Upper lobe of right lung (tissue), 1 donor: ENCODE measurements around the gene ANTKMT. TPM values are rescaled to one million over a fixed set of nuclear protein-coding genes. Genes with fewer than 3 reads are reported as not detected.
"Not testable (repeated sequence)": the region's sequence is repeated elsewhere in the genome, so short reads cannot be mapped to it uniquely, and the experiment has no call there.

Experiments
- ATAC-seq: fragments of 200-7000 bp; cut with Tn5 transposase; one replicate; pipeline ENCODE4 v1.9.1; 2020; ENCODE audit warnings: mild to moderate bottlenecking, moderate library complexity
- DNase-seq: peaks from one replicate; pipeline ENCODE4 v3.0.0-alpha.2; 2020
- H3K27ac ChIP-seq: fragments of 200-600 bp; one replicate; pipeline ENCODE4 v1.8.0; 2022
- H3K27me3 ChIP-seq: fragments of 200-600 bp; one replicate; pipeline ENCODE4 v1.8.0; 2022; ENCODE audit warnings: mild to moderate bottlenecking
- H3K36me3 ChIP-seq: fragments of 200-600 bp; one replicate; pipeline ENCODE4 v1.8.0; 2022
- H3K4me1 ChIP-seq: fragments of 200-600 bp; one replicate; pipeline ENCODE4 v1.8.0; 2022
- H3K4me3 ChIP-seq: fragments of 200-600 bp; one replicate; pipeline ENCODE4 v1.8.0; 2022; ENCODE audit warnings: mild to moderate bottlenecking
- H3K9me3 ChIP-seq: fragments of 200-600 bp; one replicate; pipeline ENCODE4 v1.8.0; 2022
- intact Hi-C: fragments of 100-400 bp; cut with DNase I; formaldehyde crosslinking; loops from one replicate; pipeline ENCODE4 v1.11.0; 2022
- total RNA-seq: library from RNA; stranded (reverse); fragmentation: NEBNext Ultra II Directional; extraction: Animal tissue kit (Norgen Biotek cat#: 25700); gene quantifications from one replicate; pipeline ENCODE4 v1.2.1, GENCODE V29; 2021
- TF ChIP-seq, protein P1 (sequence below): fragments of 200-600 bp; IDR thresholded peaks from one replicate; pipeline ENCODE4 v1.8.0; 2022; ENCODE audit warnings: antibody characterized with exemption
- donor health status: DM: no; HTN: yes; CAD: no; lungs with severe emphysema.

Gene ANTKMT
- total RNA-seq, 1 donor from 2014 or later = 30.5 TPM

DNA sequence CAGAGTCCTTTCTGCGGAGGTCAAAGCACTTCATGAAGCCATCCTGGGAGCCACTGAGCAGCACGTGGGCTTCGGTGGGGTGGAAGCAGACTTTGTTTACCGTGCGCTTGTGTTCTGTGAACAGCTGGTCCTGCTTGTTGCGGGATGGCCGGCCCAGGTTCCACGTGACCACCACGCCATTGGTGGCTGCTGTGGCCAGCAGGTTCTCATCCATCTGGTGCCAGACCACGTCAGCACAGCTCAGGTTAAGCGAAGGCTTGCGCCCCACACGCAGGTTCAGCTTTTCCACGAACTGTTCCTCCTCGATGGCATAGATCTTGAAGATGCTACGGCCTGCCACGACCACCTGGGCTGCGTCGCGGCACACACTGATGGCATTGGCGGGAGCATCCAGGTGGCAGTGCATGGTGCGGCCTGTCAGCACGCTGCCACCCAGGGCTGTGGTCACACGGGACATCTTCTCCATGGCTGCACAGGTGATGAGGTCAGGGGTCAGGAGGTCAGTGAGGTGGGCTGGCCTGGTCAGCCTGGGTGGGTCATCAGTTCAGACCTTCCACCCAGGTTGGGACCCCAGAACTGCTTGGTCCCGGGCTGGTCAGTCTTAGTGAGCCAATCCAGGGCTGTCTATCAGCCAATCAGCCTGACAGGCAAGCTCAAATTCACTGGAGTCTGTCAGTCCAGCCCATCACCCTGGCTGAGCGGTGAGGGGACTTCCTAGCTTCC lies 31.6 kb upstream of the ANTKMT start:
- Histone ChIP-seq H3K27me3 (peaks cover 21% of the 10 kb centered on the region), H3K4me1 (peaks cover 35% of the 10 kb centered on the region)
- no peak for DNase-seq

DNA sequence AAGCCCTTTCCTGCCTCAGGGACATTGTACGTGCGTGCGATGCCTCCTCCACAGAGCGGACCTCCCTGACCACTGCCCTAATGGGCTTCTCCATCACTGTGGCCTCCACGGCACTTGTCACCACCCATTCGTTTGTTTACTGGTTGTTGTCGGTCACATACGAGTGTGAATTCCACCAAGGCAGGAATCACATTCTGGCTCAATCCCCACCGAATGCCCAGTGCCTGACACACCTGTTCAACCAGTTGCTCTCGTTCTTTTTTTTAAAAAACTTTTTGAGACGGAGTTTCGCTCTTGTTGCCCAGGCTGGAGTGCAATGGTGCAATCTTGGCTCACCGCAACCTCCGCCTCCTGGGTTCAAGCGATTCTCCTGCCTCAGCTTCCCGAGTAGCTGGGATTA lies 29.7 kb upstream of the ANTKMT start:
- Histone ChIP-seq H3K4me1 (peaks cover 25% of the 10 kb centered on the region), H3K27me3 (peaks cover 38% of the 10 kb centered on the region)
- DNase-seq, H3K4me3 ChIP-seq, H3K9me3 ChIP-seq, intact Hi-C loops, H3K36me3 ChIP-seq, ATAC-seq, H3K27ac ChIP-seq: not testable (repeated sequence)

More for the DNA sequence above, 31.6 kb upstream of the ANTKMT start:
- TF ChIP-seq, protein P1, sequence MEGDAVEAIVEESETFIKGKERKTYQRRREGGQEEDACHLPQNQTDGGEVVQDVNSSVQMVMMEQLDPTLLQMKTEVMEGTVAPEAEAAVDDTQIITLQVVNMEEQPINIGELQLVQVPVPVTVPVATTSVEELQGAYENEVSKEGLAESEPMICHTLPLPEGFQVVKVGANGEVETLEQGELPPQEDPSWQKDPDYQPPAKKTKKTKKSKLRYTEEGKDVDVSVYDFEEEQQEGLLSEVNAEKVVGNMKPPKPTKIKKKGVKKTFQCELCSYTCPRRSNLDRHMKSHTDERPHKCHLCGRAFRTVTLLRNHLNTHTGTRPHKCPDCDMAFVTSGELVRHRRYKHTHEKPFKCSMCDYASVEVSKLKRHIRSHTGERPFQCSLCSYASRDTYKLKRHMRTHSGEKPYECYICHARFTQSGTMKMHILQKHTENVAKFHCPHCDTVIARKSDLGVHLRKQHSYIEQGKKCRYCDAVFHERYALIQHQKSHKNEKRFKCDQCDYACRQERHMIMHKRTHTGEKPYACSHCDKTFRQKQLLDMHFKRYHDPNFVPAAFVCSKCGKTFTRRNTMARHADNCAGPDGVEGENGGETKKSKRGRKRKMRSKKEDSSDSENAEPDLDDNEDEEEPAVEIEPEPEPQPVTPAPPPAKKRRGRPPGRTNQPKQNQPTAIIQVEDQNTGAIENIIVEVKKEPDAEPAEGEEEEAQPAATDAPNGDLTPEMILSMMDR = no peak
- ATAC-seq = no peak
- intact Hi-C loops = no loop called here
- peak overlapping the region; percentile 99 for H3K4me3 ChIP-seq
- no peaks in the 10 kb centered on the region for H3K9me3 ChIP-seq
- no peaks in the 10 kb centered on the region for H3K36me3 ChIP-seq
- H3K27ac ChIP-seq = peak overlapping the region; percentile 91

DNA sequence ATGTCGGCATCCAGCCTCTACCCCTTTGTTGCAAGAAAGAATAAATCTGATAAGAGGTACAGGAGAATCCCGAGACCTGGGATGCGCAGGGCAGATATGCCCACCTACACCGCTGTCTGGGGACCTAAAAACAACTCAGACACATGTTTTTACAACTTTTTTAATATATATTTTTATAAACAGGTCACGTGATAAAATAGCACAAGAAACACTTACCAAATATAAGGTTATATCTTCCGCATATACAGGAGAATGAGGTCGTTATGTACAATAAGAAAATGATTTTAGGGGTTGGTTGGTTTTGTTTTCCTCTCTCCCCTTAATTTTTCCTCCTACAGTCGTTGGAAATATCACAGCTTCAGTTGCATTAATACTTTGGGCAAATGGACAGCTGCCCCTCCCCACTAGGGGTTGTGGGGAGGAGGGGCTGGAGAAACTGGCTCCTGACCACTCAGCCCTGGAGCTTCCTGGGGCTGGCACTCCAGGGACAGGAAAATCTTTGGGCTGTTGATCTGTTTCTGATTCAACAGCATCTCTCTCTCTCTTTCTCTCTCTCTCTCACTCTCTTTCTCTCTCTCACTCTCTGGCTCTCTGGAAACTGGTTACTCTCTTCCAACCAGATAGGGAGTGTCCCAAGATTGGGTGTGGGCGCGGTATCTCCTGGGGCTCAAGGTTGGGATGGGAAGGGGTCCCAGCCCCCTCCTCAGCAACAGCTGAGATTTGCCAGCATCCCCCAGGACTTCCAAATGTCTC lies 28.4 kb upstream of the ANTKMT start:
- intact Hi-C loops = no loop called here
- H3K4me3 ChIP-seq = no peak overlapping the region
- ATAC-seq (no peak), DNase-seq (no peak)
- no peaks in the 10 kb centered on the region for H3K9me3 ChIP-seq
- no peak overlapping the region for H3K27ac ChIP-seq
- H3K36me3 ChIP-seq = no peaks in the 10 kb centered on the region
- peaks cover 25% of the 10 kb centered on the region for H3K4me1 ChIP-seq
- TF ChIP-seq, protein P1 = no peak
- H3K27me3 ChIP-seq = peaks cover 45% of the 10 kb centered on the region

DNA sequence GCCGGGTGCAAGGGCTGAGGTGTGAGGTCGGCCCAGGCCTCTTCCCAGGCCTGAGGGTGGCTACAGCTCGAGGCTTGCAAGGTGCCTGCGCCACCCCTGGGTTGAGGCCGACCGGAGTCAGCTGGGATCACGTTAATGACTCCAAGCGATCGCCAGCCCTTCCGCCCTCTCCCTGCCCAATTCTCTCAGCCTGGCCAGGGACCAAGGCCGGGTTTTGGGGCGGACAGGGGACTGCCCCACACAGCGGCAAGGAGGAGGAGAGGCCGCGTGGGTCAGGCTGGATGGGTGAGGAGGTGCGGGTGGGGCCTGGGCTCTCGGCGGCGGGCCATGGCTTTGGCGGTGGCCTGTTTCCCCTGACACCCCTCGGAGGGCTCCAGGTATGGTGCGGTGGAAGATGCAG lies 27.6 kb upstream of the ANTKMT start:
- intact Hi-C loops = no loop called here
- DNase-seq (no peak), ATAC-seq (no peak)
- no peak overlapping the region for H3K27ac ChIP-seq
- H3K36me3 ChIP-seq = no peaks in the 10 kb centered on the region
- H3K4me3 ChIP-seq = no peak overlapping the region
- TF ChIP-seq, protein P1 = no peak
- H3K27me3 ChIP-seq = peaks cover 48% of the 10 kb centered on the region
- H3K9me3 ChIP-seq = no peaks in the 10 kb centered on the region
- peaks cover 25% of the 10 kb centered on the region for H3K4me1 ChIP-seq

DNA sequence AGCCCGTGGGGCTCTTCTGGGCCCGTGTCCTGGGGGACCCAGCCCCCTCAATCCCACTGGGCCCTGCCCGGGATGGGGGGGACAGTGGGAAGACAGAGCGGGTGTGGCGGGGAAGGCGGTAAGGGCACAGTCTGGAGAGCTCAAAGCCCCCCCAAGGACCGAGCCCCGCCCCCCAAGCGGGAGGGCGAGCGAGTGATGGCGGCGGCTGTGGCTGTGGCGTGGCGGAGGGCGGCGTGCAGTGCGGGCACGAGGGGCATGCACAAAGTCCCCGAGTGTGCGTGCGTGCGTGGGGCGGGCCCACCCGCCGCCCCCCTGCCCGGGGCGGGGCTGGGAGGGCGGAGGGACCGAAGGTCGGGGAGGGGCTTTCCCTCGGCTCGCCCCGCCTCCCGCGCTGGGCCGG lies 27.2 kb upstream of the ANTKMT start:
- intact Hi-C loops = no loop called here
- no peak overlapping the region for H3K27ac ChIP-seq
- no peak for DNase-seq
- no peak for ATAC-seq
- H3K9me3 ChIP-seq = no peaks in the 10 kb centered on the region
- H3K36me3 ChIP-seq = no peaks in the 10 kb centered on the region
- peaks cover 48% of the 10 kb centered on the region for H3K27me3 ChIP-seq
- H3K4me1 ChIP-seq = peaks cover 22% of the 10 kb centered on the region
- no peak overlapping the region for H3K4me3 ChIP-seq
- TF ChIP-seq, protein P1 = no peak

DNA sequence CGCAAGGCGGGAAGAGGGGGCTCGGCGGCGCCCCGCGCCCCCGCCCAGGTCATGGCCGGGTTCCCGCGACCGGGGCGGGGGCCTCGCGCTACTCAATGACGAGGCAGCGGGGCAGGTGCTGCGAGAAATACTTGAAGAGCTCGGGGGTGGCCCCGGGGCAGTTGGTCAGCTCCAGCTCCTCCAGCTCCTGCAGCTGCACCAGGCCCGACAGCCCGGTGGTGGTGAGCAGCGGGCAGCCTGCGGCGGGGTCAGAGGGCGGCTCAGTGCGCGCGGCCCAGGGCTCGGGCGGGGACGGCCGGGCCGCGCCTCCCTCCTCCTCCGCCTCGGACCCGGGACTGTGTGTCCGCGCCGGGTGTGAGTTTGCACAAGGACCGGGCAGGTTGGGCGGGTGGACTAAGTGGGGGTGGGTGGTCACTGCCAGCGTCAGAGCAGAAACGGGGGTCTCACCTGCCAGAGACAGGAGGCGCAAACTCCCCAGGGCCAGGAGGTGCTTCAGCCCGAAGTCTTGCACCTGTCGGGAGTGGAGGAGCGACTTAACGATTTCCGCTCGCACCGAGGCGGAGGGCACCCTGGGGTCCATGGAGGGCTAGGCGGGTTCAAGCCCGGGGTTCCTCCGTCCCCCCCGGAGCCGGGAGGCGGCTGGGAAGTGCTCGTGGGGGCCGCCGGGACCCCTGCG lies 26.6 kb upstream of the ANTKMT start:
- H3K4me1 ChIP-seq = peaks cover 16% of the 10 kb centered on the region
- H3K27me3 ChIP-seq = peaks cover 54% of the 10 kb centered on the region
- no peak overlapping the region for H3K27ac ChIP-seq
- H3K9me3 ChIP-seq = no peaks in the 10 kb centered on the region
- H3K36me3 ChIP-seq = no peaks in the 10 kb centered on the region
- TF ChIP-seq, protein P1 = no peak
- H3K4me3 ChIP-seq = peak overlapping the region; percentile 34
- intact Hi-C loops = no loop called here
- ATAC-seq = no peak
- no peak for DNase-seq
